Islet of Langerhans (tissue), 1 donor: ENCODE data around the gene KCNIP4.

Experiments used
- FAIRE-seq: peaks from one replicate; lab custom pipeline; 2011; peaks lifted over from hg19 to GRCh38; lab: Jason Lieb, UNC

Gene KCNIP4

GRCh38 chr4:21555083-21555482 is 393.5 kb downstream of the KCNIP4 start:
- FAIRE-seq: no peak

- FAIRE-seq: no peak
These were observed 394.1 kb downstream of the KCNIP4 start for GRCh38 chr4:21554500-21554899.

DNA sequence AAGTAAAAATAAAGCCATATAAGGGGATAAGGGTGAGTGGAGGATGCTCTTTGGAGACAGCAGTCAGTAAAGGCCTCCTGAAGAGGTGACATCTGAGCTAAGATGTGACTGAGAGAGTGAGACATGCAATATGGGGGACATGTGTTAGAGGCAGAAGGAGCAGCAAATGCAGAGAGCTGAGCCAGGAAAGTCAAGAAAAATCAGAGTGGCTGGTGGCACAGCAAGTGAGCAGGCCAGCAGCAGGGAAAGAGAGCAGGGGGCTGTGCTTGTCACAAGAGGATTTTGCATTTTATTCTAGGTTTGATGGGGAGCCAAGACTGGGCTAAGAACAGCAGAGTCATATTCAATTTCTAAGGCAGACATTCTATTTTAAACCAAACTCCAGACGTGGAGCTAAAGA is 394.5 kb downstream of the KCNIP4 start:
- no peak for FAIRE-seq

- FAIRE-seq: no peak
These were observed 396.1 kb downstream of the KCNIP4 start for GRCh38 chr4:21552455-21552854.

GRCh38 chr4:21544955-21545354 is 403.6 kb downstream of the KCNIP4 start:
- FAIRE-seq: no peak

DNA sequence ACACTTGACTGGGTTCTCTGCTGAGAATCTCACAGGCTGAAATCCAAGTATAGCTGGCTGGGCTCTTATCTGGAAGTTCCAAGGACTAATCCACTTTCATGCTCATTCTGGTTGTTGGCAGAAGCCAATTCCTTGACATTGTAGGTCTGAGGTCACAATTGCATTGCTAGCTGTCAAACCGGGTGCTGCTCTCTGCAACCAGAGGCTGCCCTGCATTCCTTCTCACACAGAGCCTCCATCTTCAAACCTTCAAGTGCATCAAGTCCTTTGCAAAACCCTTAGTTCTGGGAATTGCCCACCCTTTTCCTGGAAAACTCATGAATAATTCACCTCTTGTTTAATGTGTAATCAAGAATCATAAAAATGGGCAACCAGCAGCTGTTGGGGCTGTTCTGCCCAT is 404.2 kb downstream of the KCNIP4 start:
- no peak for FAIRE-seq

GRCh38 chr4:21543514-21543913 is 405.1 kb downstream of the KCNIP4 start:
- FAIRE-seq: no peak

DNA sequence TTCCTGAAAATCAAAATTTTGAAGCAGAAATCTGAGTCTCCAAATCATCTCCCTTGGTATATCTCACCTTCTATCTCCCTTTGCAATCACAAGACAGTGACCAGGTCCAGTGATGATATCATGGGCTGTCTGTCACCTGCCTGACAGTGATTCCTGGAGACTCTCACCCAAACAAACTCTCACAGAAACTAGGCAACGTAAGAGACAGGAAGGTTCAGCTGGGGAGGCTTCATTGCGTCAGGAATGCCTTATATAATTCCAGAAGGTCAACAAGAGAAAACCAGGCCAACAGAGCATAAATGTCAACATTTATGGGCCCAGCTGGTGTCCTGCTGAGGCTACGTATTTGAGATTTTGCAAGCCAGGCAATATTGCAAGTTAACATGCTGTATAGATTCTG is 412.7 kb downstream of the KCNIP4 start:
- FAIRE-seq: peak; percentile 41

- no peak for FAIRE-seq
These were observed 417.5 kb downstream of the KCNIP4 start for GRCh38 chr4:21531048-21531447.

- no peak for FAIRE-seq
These were observed 419.4 kb downstream of the KCNIP4 start for GRCh38 chr4:21529214-21529613.

DNA sequence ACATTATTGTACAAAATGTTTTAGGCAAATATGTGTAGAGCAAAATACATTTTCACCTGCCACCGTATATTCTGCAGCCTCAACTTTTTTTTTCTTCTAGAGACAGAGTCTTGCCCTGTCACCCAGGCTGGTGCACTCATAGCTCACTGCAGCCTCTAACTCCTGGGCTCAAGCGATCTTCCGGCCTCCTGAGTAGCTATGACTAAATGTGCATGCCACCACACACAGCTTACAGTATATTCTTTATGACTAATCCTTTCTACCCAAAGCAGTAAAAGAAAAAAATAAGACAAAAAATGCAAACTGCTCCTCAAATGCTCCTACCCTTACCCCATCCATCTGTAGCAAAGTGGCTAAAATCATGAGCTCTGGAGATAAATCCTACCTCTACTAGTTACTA is 426.3 kb downstream of the KCNIP4 start:
- FAIRE-seq: no peak

DNA sequence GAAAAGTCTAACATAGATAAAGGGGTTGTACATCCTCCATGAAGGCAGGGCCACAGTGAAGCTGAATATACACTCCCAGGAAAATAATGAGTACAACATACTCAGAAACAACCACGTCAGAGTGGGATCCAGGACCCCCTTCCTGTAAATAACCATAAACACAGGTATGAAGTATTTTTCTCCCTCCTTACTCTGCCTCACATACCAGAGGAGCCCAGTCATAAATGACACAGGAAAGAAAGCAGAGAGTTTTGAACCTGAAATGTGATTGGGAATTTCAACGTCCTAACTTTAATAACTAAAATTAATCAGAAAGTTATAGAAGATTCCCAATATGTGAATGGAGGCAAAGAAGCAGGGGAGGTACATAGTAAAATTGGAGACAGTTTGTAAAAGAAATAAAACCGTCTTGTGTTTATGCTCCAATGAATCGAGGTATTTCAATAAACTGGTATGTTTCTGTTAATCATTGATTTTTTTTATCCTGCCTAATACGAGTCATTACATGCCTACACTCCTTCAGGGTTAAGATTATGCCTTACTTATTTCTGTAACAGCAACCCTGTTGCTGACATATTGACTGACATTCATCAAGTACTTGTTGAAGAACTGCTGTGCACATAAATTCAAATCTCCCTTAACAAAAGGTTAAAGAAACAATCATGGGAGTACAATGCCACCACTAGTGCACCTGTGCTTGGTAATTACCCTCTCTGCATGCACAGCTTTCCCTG is 431.3 kb downstream of the KCNIP4 start:
- no peak for FAIRE-seq

- FAIRE-seq: no peak
These were observed 434.4 kb downstream of the KCNIP4 start for GRCh38 chr4:21514022-21514694.

- FAIRE-seq: peak; percentile 99
These were observed 436.2 kb downstream of the KCNIP4 start for GRCh38 chr4:21512353-21512752.

DNA sequence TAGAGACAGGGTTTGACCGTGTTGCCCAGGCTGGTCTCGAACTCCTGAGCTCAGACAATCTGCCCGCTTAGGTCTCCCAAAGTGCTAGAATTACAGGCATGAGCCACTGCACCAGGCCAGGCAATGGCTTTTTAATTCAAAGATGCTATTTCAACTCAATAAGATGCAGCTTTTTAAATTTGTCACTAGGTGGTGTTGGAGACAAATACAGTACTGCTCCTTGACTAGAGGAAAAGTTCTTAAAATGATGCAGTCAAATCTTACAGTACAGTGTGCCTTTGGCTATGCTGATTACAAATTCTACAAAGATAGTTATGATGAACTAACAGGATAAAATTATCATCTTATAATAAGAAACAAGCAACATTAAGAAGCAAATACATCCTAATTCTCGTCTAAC is 441.1 kb downstream of the KCNIP4 start:
- FAIRE-seq: no peak

DNA sequence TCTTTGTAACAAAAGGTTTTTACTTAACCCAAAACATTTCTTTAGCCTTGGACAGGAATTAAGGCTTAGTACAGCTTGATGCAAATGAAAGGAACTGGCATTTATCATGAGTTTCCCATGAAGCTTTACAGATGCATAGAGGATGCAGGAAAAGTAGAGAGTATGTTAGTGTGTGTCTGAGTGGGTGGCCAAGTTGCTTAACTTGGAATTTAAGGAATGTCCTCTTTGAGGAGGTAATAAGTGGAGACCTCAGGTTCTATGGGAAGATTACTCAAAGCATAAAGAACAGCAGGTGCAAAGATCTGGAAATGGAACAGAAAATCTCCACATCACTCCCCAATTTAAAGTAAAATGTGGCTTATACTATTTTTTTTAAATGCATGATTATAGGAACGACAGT is 457.9 kb downstream of the KCNIP4 start:
- no peak for FAIRE-seq

DNA sequence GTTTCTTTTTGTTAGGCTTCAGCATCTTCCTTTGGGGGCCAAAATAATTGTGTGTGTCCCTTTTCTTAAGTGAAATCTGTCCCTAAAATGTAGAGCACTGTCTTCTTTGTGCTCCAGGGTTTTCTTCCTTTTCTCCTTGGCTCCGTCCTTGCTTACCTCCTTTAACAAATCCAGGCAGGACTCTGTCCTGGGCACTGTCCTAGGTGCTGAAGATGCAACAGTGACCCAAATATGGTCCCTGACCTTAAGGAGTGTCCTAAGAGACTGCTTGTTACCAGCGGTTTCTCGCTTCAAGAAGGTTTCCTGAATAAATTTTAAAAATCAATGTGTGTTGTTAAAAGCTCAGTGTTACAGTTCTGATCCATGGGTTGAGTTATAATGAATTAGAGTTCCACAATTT is 471.8 kb downstream of the KCNIP4 start:
- no peak for FAIRE-seq

DNA sequence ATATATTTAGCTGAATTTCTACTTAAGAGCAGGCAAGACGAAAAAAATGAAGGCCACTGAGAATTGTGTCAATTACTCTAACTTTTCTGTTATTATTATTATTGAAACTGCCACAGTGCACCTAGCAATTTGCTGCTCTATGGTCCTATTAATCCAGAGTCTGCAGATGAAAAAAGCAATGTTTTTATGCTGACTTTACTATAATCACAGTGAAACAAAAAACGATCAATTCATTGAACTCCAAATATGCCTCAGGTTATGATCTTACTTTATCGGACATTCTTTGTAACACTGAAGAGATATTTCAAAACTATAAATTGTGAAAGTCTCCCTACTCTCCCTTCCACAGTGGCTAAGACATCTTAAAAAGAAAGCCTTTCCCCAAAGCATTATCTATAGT is 474.4 kb downstream of the KCNIP4 start:
- no peak for FAIRE-seq

GRCh38 chr4:21470535-21470934 is 478.0 kb downstream of the KCNIP4 start:
- FAIRE-seq: no peak

GRCh38 chr4:21469438-21470300 is 478.9 kb downstream of the KCNIP4 start:
- peak; percentile 95 for FAIRE-seq

DNA sequence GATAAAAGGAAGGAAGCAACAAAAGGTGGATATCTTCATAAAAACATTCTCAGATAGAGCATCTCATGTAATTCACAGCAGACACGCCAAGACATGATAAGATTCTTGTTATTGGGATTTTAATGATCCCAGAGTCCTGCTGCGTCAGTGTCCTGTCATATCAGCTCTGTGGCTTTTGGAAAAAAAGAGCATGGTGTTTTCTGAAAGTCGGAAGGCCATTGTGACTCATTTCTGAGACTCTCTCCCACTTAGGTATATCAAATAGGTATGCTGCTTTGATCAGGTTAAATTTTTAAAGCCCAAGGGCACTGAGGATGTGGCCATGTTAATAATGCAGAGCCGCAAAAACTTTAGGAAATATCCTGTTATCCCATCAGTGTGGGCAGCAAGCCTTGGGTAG is 481.0 kb downstream of the KCNIP4 start:
- FAIRE-seq: no peak

DNA sequence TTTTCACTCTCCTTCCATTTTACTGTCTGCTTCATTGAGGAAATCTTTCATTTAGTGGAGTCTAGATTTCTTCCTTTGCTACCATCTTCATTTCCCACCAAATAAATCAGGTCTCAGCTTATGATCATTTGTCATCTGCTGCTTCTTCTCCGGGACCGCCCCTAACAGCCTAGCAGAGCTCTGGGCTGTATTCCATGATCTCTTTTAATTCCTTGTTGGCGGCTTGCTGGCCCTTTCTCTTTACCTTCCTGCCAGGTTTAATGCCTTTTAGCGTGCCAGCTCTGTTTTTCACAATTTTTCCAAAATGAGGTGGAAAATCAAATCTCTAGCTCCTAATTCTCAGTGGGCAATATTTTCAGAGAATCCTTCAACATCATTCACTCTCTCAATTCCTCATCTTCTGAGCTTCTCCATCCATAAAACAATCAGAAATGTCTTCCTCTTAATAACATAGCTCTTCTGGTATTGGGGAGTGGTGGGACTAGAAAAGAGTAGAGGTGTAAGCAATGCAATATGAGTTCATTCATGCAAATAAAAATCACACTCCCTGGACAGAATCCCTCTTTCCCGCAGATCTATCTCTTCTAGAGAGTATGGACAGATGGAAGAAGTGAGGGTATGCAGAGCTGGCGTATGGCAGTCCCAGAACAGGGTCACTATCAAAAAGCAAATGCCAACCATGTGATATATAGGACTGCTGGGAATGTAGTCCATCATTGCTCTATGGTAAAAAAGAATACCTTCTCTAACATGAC is 491.3 kb downstream of the KCNIP4 start:
- no peak for FAIRE-seq
